ENCODE results near the gene TSPAN18.

The TSPAN18 gene

DNA sequence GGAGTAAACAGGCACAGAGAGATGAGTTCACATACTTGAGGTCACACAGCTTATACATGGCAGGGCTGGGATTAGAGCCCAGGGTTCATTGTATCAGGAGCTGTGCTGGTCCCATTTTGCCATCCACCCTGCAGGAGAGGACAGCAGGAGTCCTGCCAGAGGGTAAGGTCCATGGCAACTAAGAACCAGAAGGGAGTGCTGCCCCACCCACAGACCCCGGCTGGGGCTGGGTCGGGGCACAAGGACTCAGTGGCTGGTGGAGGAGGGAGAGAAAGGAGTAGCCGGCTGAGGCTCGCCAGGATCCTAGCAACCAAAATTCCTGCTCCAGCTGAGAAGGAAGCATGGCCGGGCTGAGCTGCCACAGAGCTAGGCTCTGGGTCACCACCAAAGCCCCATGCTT, 249.8 kb downstream of the TSPAN18 start:
- H3K4me3 ChIP-seq (ENCODE audit: low read depth, low read length) = no peak overlapping the region

DNA sequence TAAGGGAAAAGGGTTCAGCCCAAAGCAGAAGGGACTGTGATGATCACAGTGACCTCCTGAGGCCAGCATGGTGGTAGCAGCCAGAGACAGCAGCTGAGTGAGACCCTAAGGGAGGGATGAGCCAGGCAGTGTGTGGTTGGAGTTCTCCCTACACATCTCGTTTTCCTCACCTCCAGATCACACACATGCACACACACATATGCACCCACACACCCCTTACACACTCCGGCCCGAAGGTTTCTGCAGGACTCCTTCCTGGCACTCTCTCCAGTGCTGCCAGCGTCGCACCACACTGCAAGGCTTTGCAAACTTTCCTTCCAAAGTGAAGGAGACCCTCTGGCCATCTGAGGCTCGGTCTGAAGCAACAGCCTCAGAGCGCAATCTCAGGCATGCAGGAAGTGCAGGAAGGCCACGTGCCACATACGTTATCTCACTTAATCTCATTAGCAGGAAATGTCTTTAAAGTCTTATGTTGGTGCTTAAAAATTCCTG, 250.8 kb downstream of the TSPAN18 start:
- TF ChIP-seq CTCF (IDR thresholded peaks at IDR 0.05; ENCODE audit: borderline replicate concordance, insufficient read depth, low read depth, low read length) = no peak
- no peak overlapping the region for H3K4me3 ChIP-seq (ENCODE audit: low read depth, low read length)

More for the DNA sequence above, 249.8 kb downstream of the TSPAN18 start:
- TF ChIP-seq CTCF (IDR thresholded peaks at IDR 0.05; ENCODE audit: borderline replicate concordance, insufficient read depth, low read depth, low read length) = no peak

DNA sequence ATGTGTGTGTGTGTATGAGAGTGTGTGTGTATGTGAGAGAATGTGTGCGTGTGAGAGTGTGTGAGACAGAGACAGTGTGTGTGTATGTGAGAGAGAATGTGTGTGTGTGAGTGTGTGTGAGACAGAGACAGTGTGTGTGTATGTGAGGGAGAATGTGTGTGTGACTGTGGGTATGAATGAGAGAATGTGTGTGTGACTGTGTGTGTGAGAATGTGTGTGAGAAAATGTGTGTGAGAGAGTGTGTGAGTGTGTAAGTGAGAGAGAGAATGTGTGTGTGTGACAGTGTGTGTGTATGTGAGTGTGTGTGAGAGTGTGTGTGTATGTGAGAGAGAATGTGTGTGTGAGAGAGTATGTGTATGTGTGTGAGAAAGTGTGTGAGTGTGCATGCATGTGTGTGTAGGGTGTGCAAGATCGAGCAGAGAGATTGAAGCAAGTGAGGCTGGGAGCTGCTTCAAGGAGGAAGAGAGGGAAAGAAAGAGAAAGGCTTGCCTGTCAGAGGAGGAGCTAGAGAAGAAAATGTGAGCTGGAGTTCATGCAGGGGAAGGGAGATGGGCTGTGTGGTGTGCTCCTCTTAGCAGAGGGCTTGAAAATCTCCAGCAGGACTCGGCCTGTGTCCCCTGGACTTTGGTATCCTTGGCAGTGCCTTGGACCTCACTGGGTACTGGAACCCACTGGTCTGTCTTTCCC, 251.7 kb downstream of the TSPAN18 start:
- H3K4me3 ChIP-seq (ENCODE audit: low read depth, low read length) = no peak overlapping the region
- TF ChIP-seq CTCF (IDR thresholded peaks at IDR 0.05; ENCODE audit: borderline replicate concordance, insufficient read depth, low read depth, low read length) = no peak

DNA sequence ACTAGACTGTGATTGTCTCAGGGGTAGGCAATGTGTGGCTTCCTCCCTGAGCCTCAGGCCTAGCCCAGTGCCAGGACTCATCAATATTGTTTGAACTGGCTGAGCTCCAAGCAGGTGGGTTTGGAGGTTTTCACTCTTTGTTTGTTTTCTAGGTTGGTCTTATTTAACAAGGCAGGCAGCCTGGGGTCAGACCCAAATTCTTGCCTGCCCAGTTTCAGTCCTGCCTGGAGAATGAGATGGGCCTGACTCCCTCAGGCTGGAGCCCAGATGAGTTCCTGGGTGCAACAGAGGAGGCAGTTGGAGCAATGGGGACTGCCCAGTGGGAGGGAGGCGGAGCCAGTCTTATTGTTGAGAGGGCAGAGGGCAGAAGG, 252.2 kb downstream of the TSPAN18 start:
- H3K4me3 ChIP-seq (ENCODE audit: low read depth, low read length) = no peak overlapping the region
- TF ChIP-seq CTCF (IDR thresholded peaks at IDR 0.05; ENCODE audit: borderline replicate concordance, insufficient read depth, low read depth, low read length) = no peak

DNA sequence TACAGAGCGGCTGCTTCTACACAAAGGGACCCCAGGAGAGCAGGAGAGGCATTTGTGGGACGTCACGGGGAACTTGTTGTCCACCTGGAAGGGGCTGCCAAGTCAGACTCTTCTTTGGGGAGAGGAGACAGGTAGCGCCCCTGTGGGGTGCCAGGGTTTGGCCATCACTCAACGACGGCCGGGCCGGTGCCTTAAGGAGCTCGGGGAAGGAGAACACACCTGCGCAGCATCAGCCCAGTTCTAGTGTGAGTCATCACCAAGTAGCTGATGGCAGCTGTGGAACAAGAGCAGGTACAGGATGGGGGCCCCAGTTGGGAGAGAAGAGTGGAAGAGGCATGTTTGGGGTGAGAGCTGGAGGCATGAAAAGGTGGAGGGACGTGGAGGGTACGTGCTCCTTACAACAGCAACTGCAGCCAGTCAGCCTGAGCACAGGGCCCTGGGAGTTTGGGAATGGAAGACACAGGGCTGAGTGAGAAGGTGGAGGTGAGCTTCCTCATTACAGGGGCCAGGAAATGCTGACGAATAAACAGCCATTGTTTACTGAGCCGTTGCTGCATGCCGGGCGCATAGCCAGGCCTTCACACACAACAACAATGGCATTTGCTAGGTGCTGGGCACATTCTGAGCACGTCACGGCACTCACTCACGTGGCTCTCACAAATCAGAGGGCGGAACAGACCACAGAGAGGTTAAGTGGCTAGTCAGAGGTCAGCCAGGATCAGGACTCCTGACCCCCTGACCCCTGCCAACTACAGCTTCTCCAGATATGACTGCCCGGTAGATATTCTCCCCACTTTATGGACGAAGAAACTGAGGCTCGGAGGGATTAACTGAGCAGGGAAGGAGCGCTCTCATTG, 253.0 kb downstream of the TSPAN18 start:
- H3K4me3 ChIP-seq (ENCODE audit: low read depth, low read length) = no peak overlapping the region
- no peak for TF ChIP-seq CTCF (IDR thresholded peaks at IDR 0.05; ENCODE audit: borderline replicate concordance, insufficient read depth, low read depth, low read length)

- TF ChIP-seq CTCF (IDR thresholded peaks at IDR 0.05; ENCODE audit: borderline replicate concordance, insufficient read depth, low read depth, low read length) = no peak
- H3K4me3 ChIP-seq (ENCODE audit: low read depth, low read length) = no peak overlapping the region
These were observed 254.0 kb downstream of the TSPAN18 start for GRCh38 chr11:44980533-44981427.
